Panc1 (cell line): ENCODE measurements around the gene DDX19B. TPM values are rescaled to one million over a fixed set of nuclear protein-coding genes. Genes with fewer than 3 reads are reported as not detected.
"Not testable (repeated sequence)": the region's sequence is repeated elsewhere in the genome, so short reads cannot be mapped to it uniquely, and the experiment has no call there.

Experiments
- ATAC-seq: fragments of 200-7000 bp; cut with Tn5 transposase; 2 replicates; pipeline ENCODE4 v1.9.1; 2020; ENCODE audit warnings: mild to moderate bottlenecking, moderate library complexity
- BruUV-seq: library from RNA; stranded (reverse); fragments of 400-500 nt; replicated peaks from 2 replicates; lab custom pipeline; 2021; lab: Mats Ljungman, UMichigan
- CTCF ChIA-PET: fragments of 300-600 bp; sonication (Branson Sonifier 250); formaldehyde crosslinking; loops from one replicate; lab custom pipeline; 2022; ENCODE audit warnings: antibody characterized with exemption; lab: Charles Lee
- POLR2A ChIA-PET: fragments of 300-600 bp; sonication (Branson Sonifier 250); formaldehyde crosslinking; loops from one replicate; lab custom pipeline; 2022; ENCODE audit warnings: antibody characterized with exemption; lab: Charles Lee
- DNase-seq: peaks from one replicate; pipeline ENCODE4 v3.0.0-alpha.2; 2010; ENCODE audit warnings: low read depth, low spot score
- H3K27ac ChIP-seq: 2 replicates; pipeline ENCODE4 v1.5.1; 2011; ENCODE audit warnings: mild to moderate bottlenecking, low read length, inconsistent platforms
- H3K27me3 ChIP-seq: fragments of 200-500 bp; sonication (Bioruptor generic); 2 replicates; pipeline ENCODE4 v1.6.0; 2014; ENCODE audit warnings: low read length, inconsistent platforms; ENCODE audit not compliant: control insufficient read depth, insufficient read depth
- H3K36me3 ChIP-seq: fragments of 200-500 bp; sonication (Bioruptor generic); 2 replicates; pipeline ENCODE4 v1.5.1; 2014; ENCODE audit warnings: inconsistent platforms, mild to moderate bottlenecking, low read length, moderate library complexity; ENCODE audit not compliant: control insufficient read depth, insufficient read depth
- H3K4me1 ChIP-seq: 2 replicates; pipeline ENCODE4 v1.5.1; 2011; ENCODE audit warnings: inconsistent platforms, mild to moderate bottlenecking, low read length, moderate library complexity; ENCODE audit not compliant: control insufficient read depth, insufficient read depth
- H3K4me3 ChIP-seq, 2 experiments: 2 replicates each; pipeline ENCODE4 v1.5.1; 2011 to 2012; ENCODE audit warnings: low read depth in 2 of 2, low read length in 2 of 2, mild to moderate bottlenecking in 2 of 2, inconsistent platforms in 1 of 2, moderate library complexity in 1 of 2
- H3K9me3 ChIP-seq: fragments of 200-500 bp; sonication (Bioruptor generic); 2 replicates; pipeline ENCODE4 v1.5.1; 2014; ENCODE audit warnings: low read depth, mild to moderate bottlenecking, inconsistent platforms, low read length, moderate library complexity; ENCODE audit not compliant: control insufficient read depth, insufficient read depth
- POLR2AphosphoS5 ChIP-seq: IDR thresholded peaks from 2 replicates; pipeline ENCODE4 v1.6.1; 2012; ENCODE audit warnings: mild to moderate bottlenecking, low read depth, low read length, moderate library complexity
- SIN3A ChIP-seq: IDR thresholded peaks from 2 replicates; pipeline ENCODE4 v1.6.1; 2012; ENCODE audit warnings: low read depth, mild to moderate bottlenecking, low read length, moderate library complexity, borderline replicate concordance; ENCODE audit not compliant: insufficient read depth
- TCF7L2 ChIP-seq: IDR thresholded peaks from 2 replicates; pipeline ENCODE4 v1.6.1; 2011; ENCODE audit warnings: mild to moderate bottlenecking, low read depth, low read length, inconsistent platforms
- in situ Hi-C: cut with HindIII; loops from 2 replicates; pipeline ENCODE4 v1.10.0; 2016; ENCODE audit warnings: low sequenced_read_pairs, low pct_unique_long_range_greater_than_20kb
- intact Hi-C: fragments of 100-400 bp; cut with micrococcal nuclease; formaldehyde crosslinking; loops from one replicate; pipeline ENCODE4 v1.10.0; 2022; ENCODE audit not compliant: unreplicated experiment
- total RNA-seq: library from RNA; stranded (reverse); gene quantifications from one replicate; pipeline ENCODE4 v1.2.1, GENCODE V29; 2021; ENCODE audit not compliant: unreplicated experiment
- TF ChIP-seq, protein P1 (sequence below): fragments of 450-650 bp; IDR thresholded peaks from 2 replicates; pipeline ENCODE4 v1.5.1; 2017; ENCODE audit warnings: mild to moderate bottlenecking
- TF ChIP-seq, protein P2 (sequence below), 2 experiments: IDR thresholded peaks; 2 replicates each; pipeline ENCODE4 v1.6.1; 2011 to 2012; ENCODE audit warnings: low read depth in 2 of 2, control low read depth in 1 of 2, low read length in 1 of 2, mild to moderate bottlenecking in 1 of 2, moderate library complexity in 1 of 2; ENCODE audit not compliant: insufficient read depth in 1 of 2

The DDX19B gene
- total RNA-seq, 1 experiment from 2014 or later = 24.4 TPM

DNA sequence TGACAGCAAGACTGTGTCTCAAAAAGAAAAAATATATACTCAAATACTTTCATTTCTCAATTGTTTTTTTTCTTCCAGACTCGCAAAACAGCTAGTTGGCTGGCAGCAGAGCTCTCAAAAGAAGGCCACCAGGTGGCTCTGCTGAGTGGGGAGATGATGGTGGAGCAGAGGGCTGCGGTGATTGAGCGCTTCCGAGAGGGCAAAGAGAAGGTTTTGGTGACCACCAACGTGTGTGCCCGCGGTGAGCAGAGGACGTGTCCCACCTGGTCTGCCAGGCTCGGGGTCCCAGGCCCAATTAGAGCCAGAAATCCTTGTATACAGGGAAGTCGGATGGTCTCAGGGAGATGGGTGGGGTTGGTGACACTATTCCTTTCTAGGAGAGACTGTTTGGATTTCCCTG, 71.2 kb downstream of the DDX19B start:
- intact Hi-C loops, H3K9me3 ChIP-seq, in situ Hi-C loops, BruUV-seq, H3K27ac ChIP-seq, POLR2A ChIA-PET, DNase-seq, H3K36me3 ChIP-seq, H3K4me3 ChIP-seq, H3K4me1 ChIP-seq, H3K27me3 ChIP-seq: not testable (repeated sequence)
- TF ChIP-seq, protein P1, sequence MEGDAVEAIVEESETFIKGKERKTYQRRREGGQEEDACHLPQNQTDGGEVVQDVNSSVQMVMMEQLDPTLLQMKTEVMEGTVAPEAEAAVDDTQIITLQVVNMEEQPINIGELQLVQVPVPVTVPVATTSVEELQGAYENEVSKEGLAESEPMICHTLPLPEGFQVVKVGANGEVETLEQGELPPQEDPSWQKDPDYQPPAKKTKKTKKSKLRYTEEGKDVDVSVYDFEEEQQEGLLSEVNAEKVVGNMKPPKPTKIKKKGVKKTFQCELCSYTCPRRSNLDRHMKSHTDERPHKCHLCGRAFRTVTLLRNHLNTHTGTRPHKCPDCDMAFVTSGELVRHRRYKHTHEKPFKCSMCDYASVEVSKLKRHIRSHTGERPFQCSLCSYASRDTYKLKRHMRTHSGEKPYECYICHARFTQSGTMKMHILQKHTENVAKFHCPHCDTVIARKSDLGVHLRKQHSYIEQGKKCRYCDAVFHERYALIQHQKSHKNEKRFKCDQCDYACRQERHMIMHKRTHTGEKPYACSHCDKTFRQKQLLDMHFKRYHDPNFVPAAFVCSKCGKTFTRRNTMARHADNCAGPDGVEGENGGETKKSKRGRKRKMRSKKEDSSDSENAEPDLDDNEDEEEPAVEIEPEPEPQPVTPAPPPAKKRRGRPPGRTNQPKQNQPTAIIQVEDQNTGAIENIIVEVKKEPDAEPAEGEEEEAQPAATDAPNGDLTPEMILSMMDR = peak; percentile 79
- CTCF ChIA-PET = interaction anchor here (0.7 kb wide), 1 partner anchor 101 kb away, joined by 3 read pairs; no protein-coding TSS in a partner anchor
- 0 out of 2 replicates have a peak, but pooled peaks have one; percentile 46 for ATAC-seq

DNA sequence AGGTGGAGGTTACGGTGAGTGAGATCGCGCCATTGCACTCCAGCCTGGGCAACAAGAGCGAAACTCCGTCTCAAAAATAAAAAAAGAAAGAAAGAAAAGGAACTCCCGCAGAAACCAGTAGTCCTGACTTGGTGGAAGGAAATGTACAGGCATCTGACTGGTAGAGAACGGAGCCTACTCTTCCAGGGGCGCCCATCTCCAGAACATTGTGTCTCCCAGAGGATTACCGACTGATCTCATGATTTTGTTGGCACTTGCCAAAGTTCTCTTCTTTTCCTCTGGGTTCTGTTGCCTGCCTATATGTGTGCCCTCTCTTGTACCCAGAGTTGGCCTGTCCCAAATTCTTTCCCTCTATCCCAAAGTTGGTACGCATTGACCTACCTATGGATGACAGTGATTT, 71.9 kb downstream of the DDX19B start:
- no peaks in the 10 kb centered on the region for H3K27me3 ChIP-seq
- no peak overlapping the region for H3K4me3 ChIP-seq
- H3K36me3 ChIP-seq = no peaks in the 10 kb centered on the region; the same call in 1 of the 2 replicates
- in situ Hi-C loops = no loop called here
- no peak for DNase-seq
- H3K4me1 ChIP-seq = no peaks in the 10 kb centered on the region
- intact Hi-C loops = no loop called here
- ATAC-seq = no peak
- H3K9me3 ChIP-seq = no peaks in the 10 kb centered on the region
- H3K27ac ChIP-seq = no peak overlapping the region
- ChIA-PET CTCF (no interaction called here), POLR2A (no interaction called here)
- TF ChIP-seq, protein P2, sequence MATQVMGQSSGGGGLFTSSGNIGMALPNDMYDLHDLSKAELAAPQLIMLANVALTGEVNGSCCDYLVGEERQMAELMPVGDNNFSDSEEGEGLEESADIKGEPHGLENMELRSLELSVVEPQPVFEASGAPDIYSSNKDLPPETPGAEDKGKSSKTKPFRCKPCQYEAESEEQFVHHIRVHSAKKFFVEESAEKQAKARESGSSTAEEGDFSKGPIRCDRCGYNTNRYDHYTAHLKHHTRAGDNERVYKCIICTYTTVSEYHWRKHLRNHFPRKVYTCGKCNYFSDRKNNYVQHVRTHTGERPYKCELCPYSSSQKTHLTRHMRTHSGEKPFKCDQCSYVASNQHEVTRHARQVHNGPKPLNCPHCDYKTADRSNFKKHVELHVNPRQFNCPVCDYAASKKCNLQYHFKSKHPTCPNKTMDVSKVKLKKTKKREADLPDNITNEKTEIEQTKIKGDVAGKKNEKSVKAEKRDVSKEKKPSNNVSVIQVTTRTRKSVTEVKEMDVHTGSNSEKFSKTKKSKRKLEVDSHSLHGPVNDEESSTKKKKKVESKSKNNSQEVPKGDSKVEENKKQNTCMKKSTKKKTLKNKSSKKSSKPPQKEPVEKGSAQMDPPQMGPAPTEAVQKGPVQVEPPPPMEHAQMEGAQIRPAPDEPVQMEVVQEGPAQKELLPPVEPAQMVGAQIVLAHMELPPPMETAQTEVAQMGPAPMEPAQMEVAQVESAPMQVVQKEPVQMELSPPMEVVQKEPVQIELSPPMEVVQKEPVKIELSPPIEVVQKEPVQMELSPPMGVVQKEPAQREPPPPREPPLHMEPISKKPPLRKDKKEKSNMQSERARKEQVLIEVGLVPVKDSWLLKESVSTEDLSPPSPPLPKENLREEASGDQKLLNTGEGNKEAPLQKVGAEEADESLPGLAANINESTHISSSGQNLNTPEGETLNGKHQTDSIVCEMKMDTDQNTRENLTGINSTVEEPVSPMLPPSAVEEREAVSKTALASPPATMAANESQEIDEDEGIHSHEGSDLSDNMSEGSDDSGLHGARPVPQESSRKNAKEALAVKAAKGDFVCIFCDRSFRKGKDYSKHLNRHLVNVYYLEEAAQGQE (IDR thresholded peaks at IDR 0.05; ENCODE audit: insufficient read depth in 1 of 2, low read depth in 2 of 2, low read length in 1 of 2) = no peak
- TF ChIP-seq, protein P1 = no peak
- TF ChIP-seq TCF7L2 (no peak), SIN3A (no peak), POLR2AphosphoS5 (no peak)
- BruUV-seq = no TSS peak
